K562 (cell line): Measurements from ENCODE around the gene GNB5. TPM values are rescaled to one million over a fixed set of nuclear protein-coding genes. Genes with fewer than 3 reads are reported as not detected.

Experiments used
- ATAC-seq: fragments of 200-7000 bp; cut with Tn5 transposase; 3 replicates; pipeline ENCODE4 v1.9.1; 2020; ENCODE audit warnings: moderate library complexity
- BruUV-seq: library from RNA; stranded (reverse); fragments of 400-500 nt; replicated peaks from 2 replicates; lab custom pipeline; 2021; lab: Mats Ljungman, UMichigan
- CTCF ChIA-PET: fragments of 300-600 bp; formaldehyde crosslinking; extraction: SDS; loops from one replicate; lab custom pipeline; 2021; ENCODE audit warnings: low intra/inter-chr PET ratio; lab: Yijun Ruan, JAX
- POLR2A ChIA-PET: fragments of 300-600, 350-650 bp; sonication (Branson Sonifier 250); formaldehyde crosslinking; extraction: SDS; loops from one replicate; lab custom pipeline; 2021; ENCODE audit warnings: antibody characterized with exemption, inconsistent platforms; lab: Yijun Ruan, JAX
- DNase-seq, 4 experiments: peaks; one replicate each; pipeline versions ENCODE4 v3.0.0 to v3.0.0-alpha.2; 2011 to 2018; ENCODE audit warnings: low spot score in 3 of 4, mixed read lengths in 3 of 4; ENCODE audit errors: extremely low read depth in 1 of 4
- FAIRE-seq: peaks from 2 replicates; lab custom pipeline; 2011; peaks lifted over from hg19 to GRCh38; lab: Jason Lieb, UNC
- H2AFZ ChIP-seq: 2 replicates; pipeline ENCODE4 v1.6.0; 2011; ENCODE audit warnings: low read depth, low read length, control low read depth, inconsistent platforms
- H3K27ac ChIP-seq: fragments of 200-600 bp; 3 replicates; pipeline ENCODE4 v1.8.0; 2011; ENCODE audit warnings: low read depth, mild to moderate bottlenecking, control low read depth, inconsistent platforms, low read length, moderate library complexity, mixed read lengths; ENCODE audit errors: extremely low read depth
- H3K27me3 ChIP-seq, 2 experiments: fragments of 300-600 bp in 1 of 2; 2 replicates in 1 of 2; 3 replicates in 1 of 2; pipeline versions ENCODE4 v1.6.0 to v1.8.0; 2011; ENCODE audit warnings: inconsistent platforms in 2 of 2, low read length in 2 of 2, mild to moderate bottlenecking in 1 of 2, mixed read lengths in 1 of 2, moderate library complexity in 1 of 2; ENCODE audit not compliant: control insufficient read depth in 2 of 2, insufficient read depth in 2 of 2
- H3K36me3 ChIP-seq: fragments of 300-600 bp; 3 replicates; pipeline ENCODE4 v1.8.0; 2011; ENCODE audit warnings: mild to moderate bottlenecking, low read length, inconsistent platforms; ENCODE audit not compliant: control insufficient read depth, insufficient read depth
- H3K4me1 ChIP-seq, 2 experiments: fragments of 200-600 bp in 1 of 2; replicated peaks in 1 of 2; 2 replicates in 1 of 2; 3 replicates in 1 of 2; pipeline versions ENCODE4 v1.5.1 to v1.8.0; 2011; ENCODE audit warnings: inconsistent platforms in 2 of 2, low read length in 2 of 2, mild to moderate bottlenecking in 1 of 2, mixed read lengths in 1 of 2, moderate library complexity in 1 of 2; ENCODE audit not compliant: control insufficient read depth in 2 of 2, insufficient read depth in 2 of 2
- H3K4me2 ChIP-seq: 2 replicates; pipeline ENCODE4 v1.6.1; 2011; ENCODE audit warnings: low read length, control low read depth, inconsistent platforms, mixed read lengths; ENCODE audit not compliant: insufficient read depth
- H3K4me3 ChIP-seq: fragments of 200-600 bp; sonication (generic), shearing (Covaris generic); 2 replicates; pipeline ENCODE4 v1.5.1; 2016; ENCODE audit warnings: control low read depth, inconsistent platforms
- H3K79me2 ChIP-seq: fragments of 200-600 bp; 3 replicates; pipeline ENCODE4 v1.8.0; 2011; ENCODE audit warnings: low read length, inconsistent platforms; ENCODE audit not compliant: control insufficient read depth, insufficient read depth
- H3K9ac ChIP-seq, 2 experiments: 2 replicates each; pipeline versions ENCODE4 v1.6.0 to v1.6.1; 2011; ENCODE audit warnings: low read depth in 2 of 2, low read length in 2 of 2, control low read depth in 1 of 2, inconsistent platforms in 1 of 2, mild to moderate bottlenecking in 1 of 2, mixed read lengths in 1 of 2; ENCODE audit not compliant: insufficient read depth in 1 of 2
- H3K9me1 ChIP-seq: one replicate; pipeline ENCODE4 v1.6.0; 2011; ENCODE audit warnings: inconsistent platforms, mild to moderate bottlenecking, low read length, moderate library complexity; ENCODE audit not compliant: control insufficient read depth, insufficient read depth
- H3K9me3 ChIP-seq: replicated peaks from 2 replicates; pipeline ENCODE4 v1.5.1; 2011; ENCODE audit warnings: low read depth, low read length, inconsistent platforms; ENCODE audit not compliant: control insufficient read depth, insufficient read depth
- H4K20me1 ChIP-seq: replicated peaks from 2 replicates; pipeline ENCODE4 v1.6.1; 2011; ENCODE audit warnings: low read length, inconsistent platforms, mixed read lengths; ENCODE audit not compliant: control insufficient read depth, insufficient read depth
- BACH1 ChIP-seq: fragments of 200-800 bp; sonication (Bioruptor generic); IDR thresholded peaks from 2 replicates; pipeline ENCODE4 v1.6.1; 2016; ENCODE audit warnings: missing genetic modification characterization, missing compliant biosample characterization
- CTBP1 ChIP-seq: fragments of 450-650 bp; IDR thresholded peaks from 2 replicates; pipeline ENCODE4 v1.6.1; 2016; ENCODE audit warnings: borderline replicate concordance
- E2F3 ChIP-seq: fragments of 250-450 bp; sonication (Bioruptor Pico); IDR thresholded peaks from 2 replicates; pipeline ENCODE4 v1.4.0; 2020; ENCODE audit warnings: mild to moderate bottlenecking
- ETV6 ChIP-seq, 3 experiments: fragments of 150-350 bp in 1 of 3; sonication (generic) in 1 of 3; formaldehyde crosslinking in 1 of 3; IDR thresholded peaks; 2 replicates each; pipeline versions ENCODE4 v1.6.1 to v1.8.0; 2014 to 2022; ENCODE audit warnings: borderline replicate concordance in 2 of 3, low read depth in 2 of 3, antibody characterized with exemption in 1 of 3, low read length in 1 of 3, mild to moderate bottlenecking in 1 of 3, missing genetic modification reagents in 1 of 3
- FOXJ3 ChIP-seq: sonication (generic); formaldehyde crosslinking; IDR thresholded peaks from 2 replicates; pipeline ENCODE4 v1.4.0; 2020; ENCODE audit warnings: mild to moderate bottlenecking, missing genetic modification reagents
- FOXK1 ChIP-seq: sonication (generic); formaldehyde crosslinking; IDR thresholded peaks from 2 replicates; pipeline ENCODE4 v1.8.0; 2022; ENCODE audit warnings: missing genetic modification reagents, mild to moderate bottlenecking, borderline replicate concordance
- GTF2B ChIP-seq: IDR thresholded peaks from 2 replicates; pipeline ENCODE4 v1.6.1; 2011; ENCODE audit not compliant: insufficient read length; ENCODE audit errors: extremely low read depth
- NBN ChIP-seq: fragments of 450-650 bp; IDR thresholded peaks from 2 replicates; pipeline ENCODE4 v1.6.1; 2016; ENCODE audit warnings: low read depth, mild to moderate bottlenecking
- NELFE ChIP-seq: IDR thresholded peaks from 2 replicates; pipeline ENCODE4 v1.6.1; 2011; ENCODE audit warnings: mild to moderate bottlenecking; ENCODE audit not compliant: insufficient read depth, insufficient read length
- POLR3G ChIP-seq: IDR thresholded peaks from 2 replicates; pipeline ENCODE4 v1.6.1; 2011; ENCODE audit not compliant: insufficient read length, insufficient replicate concordance; ENCODE audit errors: extremely low read depth
- RBM15 ChIP-seq: fragments of 200-400 bp; formaldehyde crosslinking; IDR thresholded peaks from 2 replicates; pipeline ENCODE4 v1.6.1; 2018; ENCODE audit warnings: mild to moderate bottlenecking, low read length, moderate library complexity; ENCODE audit not compliant: insufficient read depth
- ZBTB7A ChIP-seq: IDR thresholded peaks from 2 replicates; pipeline ENCODE4 v1.6.1; 2011; ENCODE audit warnings: low read depth, mild to moderate bottlenecking, low read length, moderate library complexity, borderline replicate concordance; ENCODE audit not compliant: control insufficient read depth
- WGBS: fragments of 100-300 bp; shearing (Covaris generic); methylation state at CpG from one replicate; pipeline ENCODE4 v1.1.6; 2016; ENCODE audit warnings: low coverage, mixed read lengths; ENCODE audit not compliant: insufficient coverage; ENCODE audit errors: missing lambda C conversion rate; 5-methylcytosine and 5-hydroxymethylcytosine counted together
- in situ Hi-C: fragments of 300-500 bp; cut with MboI; formaldehyde crosslinking; loops from 4 replicates; pipeline ENCODE4 v1.15.0; 2018; ENCODE audit warnings: inconsistent platforms, mixed read lengths
- intact Hi-C: fragments of 100-400 bp; cut with micrococcal nuclease; formaldehyde crosslinking; loops from 2 replicates; pipeline ENCODE4 v1.14.2; 2022
- polyA plus RNA-seq, 8 experiments: library from polyadenylated mRNA; depleted of rRNA in 4 of 8; stranded (reverse) in 5 of 8; unstranded in 3 of 8; fragments of >200 nt; fragmentation: Nextera tagmentation in 2 of 8; fragmentation: Illumina TruSeq in 1 of 8; extraction: Ambion mirVana in 2 of 8; extraction: Trizol in 1 of 8; gene quantifications; 2 replicates each; pipeline versions ENCODE4 v1.2.1 to v1.2.3, GENCODE V29; 2011 to 2014; ENCODE audit warnings: inconsistent platforms in 1 of 8, missing spikeins in 1 of 8
- total RNA-seq, 7 experiments: library from RNA; depleted of rRNA in 6 of 7; stranded (reverse); fragments of >200 nt in 6 of 7; fragmentation: Illumina TruSeq in 2 of 7; extraction: Trizol in 2 of 7; gene quantifications; 2 replicates each; pipeline versions ENCODE4 v1.2.1 to v1.2.3, GENCODE V29; 2011 to 2021; ENCODE audit warnings: low replicate concordance in 1 of 7
- TF ChIP-seq, protein P1 (sequence below): IDR thresholded peaks from 2 replicates; pipeline ENCODE4 v1.6.1; 2012; ENCODE audit warnings: low read depth, low read length, improper control_type of control experiment, borderline replicate concordance
- TF ChIP-seq, protein P2 (sequence below): fragments of 250-450 bp; sonication (Bioruptor Pico); IDR thresholded peaks from 2 replicates; pipeline ENCODE4 v1.8.0; 2021; ENCODE audit warnings: mild to moderate bottlenecking, moderate library complexity
- TF ChIP-seq, protein P3 (sequence below): fragments of 450-650 bp; formaldehyde crosslinking; IDR thresholded peaks from 2 replicates; pipeline ENCODE4 v1.4.0; 2020; ENCODE audit warnings: mild to moderate bottlenecking, mixed read lengths

The GNB5 gene
- total and polyA plus RNA-seq, 9 of the 15 experiments (the other 6 are each of a cell fraction or from before 2014, with no cell fraction given), result 0.11 to 2.1 (median 0.77) TPM

DNA sequence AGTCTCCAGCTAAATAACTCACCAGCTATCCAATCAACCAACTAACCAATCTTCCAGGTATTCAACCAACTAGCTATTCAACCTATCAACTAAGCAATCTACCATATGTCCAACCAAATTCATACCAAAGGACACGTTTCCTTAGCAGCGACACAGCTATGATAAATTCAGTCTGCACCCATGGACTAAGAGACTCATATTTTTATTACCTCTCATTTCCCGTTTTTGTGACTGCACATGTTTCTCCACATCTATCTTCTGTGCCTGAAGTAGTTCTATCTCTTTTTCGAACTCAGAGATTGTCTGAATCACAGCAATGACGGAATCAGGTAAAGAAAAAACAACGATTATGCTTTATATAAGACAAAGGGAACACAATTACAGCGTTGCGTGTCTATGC lies 34.0 kb upstream of the GNB5 start (continued):
- TF ChIP-seq ETV6 (IDR thresholded peaks at IDR 0.05; ENCODE audit: borderline replicate concordance in 1 of 2, low read depth in 2 of 2, low read length in 1 of 2) (no peak), ETV6 (CRISPR knock-in tag; IDR thresholded peaks at IDR 0.05; ENCODE audit: borderline replicate concordance) (no peak), NELFE (no peak)
- TF ChIP-seq, all 486 proteins: peak for 0

GRCh38 chr15:52224211-52224610 lies 33.0 kb upstream of the GNB5 start:
- Histone ChIP-seq H3K4me2 (no peak overlapping the region), H3K27me3 (peaks cover 20 to 23% of the 10 kb centered on the region in 2 experiments), H4K20me1 (no peaks in the 10 kb centered on the region), H3K9me1 (no peaks in the 10 kb centered on the region), H3K9ac (no peak overlapping the region), H3K36me3 (no peaks in the 10 kb centered on the region), H3K79me2 (no peaks in the 10 kb centered on the region), H3K27ac (no peak overlapping the region), H3K9me3 (no peaks in the 10 kb centered on the region), H3K4me1 (no peaks in the 10 kb centered on the region; a peak in 2 of 5 replicates), H3K4me3 (no peak overlapping the region), H2AFZ (no peak overlapping the region)
- in situ Hi-C loops, result no loop called here
- CTCF ChIA-PET, result no interaction called here
- FAIRE-seq, result no peak
- no peak for ATAC-seq
- no TSS peak for BruUV-seq
- intact Hi-C loops, result no loop called here
- no peak for TF ChIP-seq FOXK1
- no peak for TF ChIP-seq BACH1
- TF ChIP-seq GTF2B, result no peak
- TF ChIP-seq, protein P1, sequence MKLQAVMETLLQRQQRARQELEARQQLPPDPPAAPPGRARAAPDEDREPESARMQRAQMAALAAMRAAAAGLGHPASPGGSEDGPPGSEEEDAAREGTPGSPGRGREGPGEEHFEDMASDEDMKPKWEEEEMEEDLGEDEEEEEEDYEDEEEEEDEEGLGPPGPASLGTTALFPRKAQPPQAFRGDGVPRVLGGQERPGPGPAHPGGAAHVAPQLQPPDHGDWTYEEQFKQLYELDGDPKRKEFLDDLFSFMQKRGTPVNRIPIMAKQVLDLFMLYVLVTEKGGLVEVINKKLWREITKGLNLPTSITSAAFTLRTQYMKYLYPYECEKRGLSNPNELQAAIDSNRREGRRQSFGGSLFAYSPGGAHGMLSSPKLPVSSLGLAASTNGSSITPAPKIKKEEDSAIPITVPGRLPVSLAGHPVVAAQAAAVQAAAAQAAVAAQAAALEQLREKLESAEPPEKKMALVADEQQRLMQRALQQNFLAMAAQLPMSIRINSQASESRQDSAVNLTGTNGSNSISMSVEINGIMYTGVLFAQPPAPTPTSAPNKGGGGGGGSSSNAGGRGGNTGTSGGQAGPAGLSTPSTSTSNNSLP, result no peak
- TF ChIP-seq E2F3 (CRISPR knock-in tag), result no peak
- no peak for TF ChIP-seq POLR3G
- no peak for TF ChIP-seq CTBP1
- no peak for TF ChIP-seq ZBTB7A
- TF ChIP-seq, protein P2, sequence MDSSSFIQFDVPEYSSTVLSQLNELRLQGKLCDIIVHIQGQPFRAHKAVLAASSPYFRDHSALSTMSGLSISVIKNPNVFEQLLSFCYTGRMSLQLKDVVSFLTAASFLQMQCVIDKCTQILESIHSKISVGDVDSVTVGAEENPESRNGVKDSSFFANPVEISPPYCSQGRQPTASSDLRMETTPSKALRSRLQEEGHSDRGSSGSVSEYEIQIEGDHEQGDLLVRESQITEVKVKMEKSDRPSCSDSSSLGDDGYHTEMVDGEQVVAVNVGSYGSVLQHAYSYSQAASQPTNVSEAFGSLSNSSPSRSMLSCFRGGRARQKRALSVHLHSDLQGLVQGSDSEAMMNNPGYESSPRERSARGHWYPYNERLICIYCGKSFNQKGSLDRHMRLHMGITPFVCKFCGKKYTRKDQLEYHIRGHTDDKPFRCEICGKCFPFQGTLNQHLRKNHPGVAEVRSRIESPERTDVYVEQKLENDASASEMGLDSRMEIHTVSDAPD (CRISPR knock-in tag), result no peak
- no peak for TF ChIP-seq RBM15
- TF ChIP-seq, protein P3, sequence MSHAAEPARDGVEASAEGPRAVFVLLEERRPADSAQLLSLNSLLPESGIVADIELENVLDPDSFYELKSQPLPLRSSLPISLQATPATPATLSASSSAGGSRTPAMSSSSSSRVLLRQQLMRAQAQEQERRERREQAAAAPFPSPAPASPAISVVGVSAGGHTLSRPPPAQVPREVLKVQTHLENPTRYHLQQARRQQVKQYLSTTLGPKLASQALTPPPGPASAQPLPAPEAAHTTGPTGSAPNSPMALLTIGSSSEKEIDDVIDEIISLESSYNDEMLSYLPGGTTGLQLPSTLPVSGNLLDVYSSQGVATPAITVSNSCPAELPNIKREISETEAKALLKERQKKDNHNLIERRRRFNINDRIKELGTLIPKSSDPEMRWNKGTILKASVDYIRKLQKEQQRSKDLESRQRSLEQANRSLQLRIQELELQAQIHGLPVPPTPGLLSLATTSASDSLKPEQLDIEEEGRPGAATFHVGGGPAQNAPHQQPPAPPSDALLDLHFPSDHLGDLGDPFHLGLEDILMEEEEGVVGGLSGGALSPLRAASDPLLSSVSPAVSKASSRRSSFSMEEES, result no peak
- no peak for TF ChIP-seq FOXJ3 (CRISPR knock-in tag)
- TF ChIP-seq NBN, result no peak
- WGBS, result 0% methylated on average over 4 of the region's 4 CpGs
- POLR2A ChIA-PET, result no interaction called here
- DNase-seq, result no peak
